GM23338 (cell line): ENCODE results near the gene RALY. TPM values are rescaled to one million over a fixed set of nuclear protein-coding genes. Genes with fewer than 3 reads are reported as not detected.

Experiments
- ATAC-seq: fragments of 200-7000 bp; cut with Tn5 transposase; 3 replicates; pipeline ENCODE4 v1.9.1; 2020
- DNase-seq: peaks from one replicate; pipeline ENCODE4 v3.0.0-alpha.2; 2015; ENCODE audit warnings: low spot score
- H2AFZ ChIP-seq: fragments of 200-600 bp; sonication (generic); 2 replicates; pipeline ENCODE4 v1.8.0; 2016; ENCODE audit warnings: antibody characterized with exemption, mild to moderate bottlenecking, moderate library complexity
- H3F3A ChIP-seq: fragments of 200-600 bp; sonication (generic); replicated peaks from 2 replicates; pipeline ENCODE4 v1.8.0; 2017; ENCODE audit warnings: antibody characterized with exemption, mixed run types, low read depth
- H3K27ac ChIP-seq: fragments of 200-600 bp; sonication (generic); 2 replicates; pipeline ENCODE4 v1.6.1; 2016; ENCODE audit warnings: low read depth
- H3K27me3 ChIP-seq: fragments of 200-600 bp; sonication (generic); 2 replicates; pipeline ENCODE4 v1.8.0; 2016; ENCODE audit warnings: mild to moderate bottlenecking, mixed run types, moderate library complexity; ENCODE audit not compliant: insufficient read depth
- H3K36me3 ChIP-seq: fragments of 200-600 bp; sonication (generic); 2 replicates; pipeline ENCODE4 v1.8.0; 2016; ENCODE audit warnings: mild to moderate bottlenecking; ENCODE audit not compliant: insufficient read depth
- H3K4me1 ChIP-seq: fragments of 200-600 bp; sonication (generic); 2 replicates; pipeline ENCODE4 v1.8.0; 2016; ENCODE audit warnings: mild to moderate bottlenecking, moderate library complexity; ENCODE audit not compliant: insufficient read depth
- H3K4me2 ChIP-seq: fragments of 200-600 bp; sonication (generic); 2 replicates; pipeline ENCODE4 v1.7.1; 2017; ENCODE audit warnings: mixed run types
- H3K4me3 ChIP-seq: fragments of 200-600 bp; sonication (generic); 2 replicates; pipeline ENCODE4 v1.6.1; 2016; ENCODE audit warnings: mixed run types
- H3K79me2 ChIP-seq: fragments of 200-600 bp; sonication (generic); replicated peaks from 2 replicates; pipeline ENCODE4 v1.8.0; 2017; ENCODE audit warnings: mild to moderate bottlenecking; ENCODE audit not compliant: insufficient read depth
- H3K9me2 ChIP-seq: fragments of 200-600 bp; sonication (generic); 2 replicates; pipeline ENCODE4 v1.8.0; 2017; ENCODE audit not compliant: insufficient read depth
- H4K20me1 ChIP-seq: fragments of 200-600 bp; sonication (generic); replicated peaks from 2 replicates; pipeline ENCODE4 v1.8.0; 2017; ENCODE audit warnings: mild to moderate bottlenecking; ENCODE audit not compliant: insufficient read depth
- H3K27ac Mint-ChIP-seq: 2 replicates; pipeline ENCODE4 v1.8.0; 2020; ENCODE audit warnings: inconsistent platforms, mild to moderate bottlenecking, moderate library complexity, mixed read lengths
- H3K27me3 Mint-ChIP-seq: 3 replicates; pipeline ENCODE4 v1.8.0; 2022; ENCODE audit warnings: low read depth, mild to moderate bottlenecking, moderate library complexity, mixed read lengths, inconsistent platforms; ENCODE audit not compliant: insufficient read depth, poor library complexity
- H3K36me3 Mint-ChIP-seq: 3 replicates; pipeline ENCODE4 v1.8.0; 2021; ENCODE audit warnings: low read depth, mild to moderate bottlenecking, inconsistent platforms, moderate library complexity, mixed read lengths
- H3K4me1 Mint-ChIP-seq: 3 replicates; pipeline ENCODE4 v1.8.0; 2020; ENCODE audit warnings: mild to moderate bottlenecking, inconsistent platforms, mixed read lengths
- H3K4me3 Mint-ChIP-seq: 3 replicates; pipeline ENCODE4 v1.8.0; 2021; ENCODE audit warnings: moderate library complexity, mild to moderate bottlenecking, inconsistent platforms, mixed read lengths
- H3K9me3 Mint-ChIP-seq: 3 replicates; pipeline ENCODE4 v1.8.0; 2020; ENCODE audit warnings: moderate library complexity, mild to moderate bottlenecking, inconsistent platforms, mixed read lengths
- CREB1 ChIP-seq: fragments of 250-450 bp; sonication (Bioruptor Pico); IDR thresholded peaks from 2 replicates; pipeline ENCODE4 v1.5.0; 2020; ENCODE audit warnings: low read depth, mild to moderate bottlenecking, moderate library complexity
- EZH2 ChIP-seq: fragments of 200-600 bp; sonication (generic); IDR thresholded peaks from one replicate; pipeline ENCODE4 v1.8.0; 2017; ENCODE audit warnings: antibody characterized with exemption, mild to moderate bottlenecking, low read depth; ENCODE audit not compliant: unreplicated experiment
- EZH2phosphoT487 ChIP-seq: fragments of 200-600 bp; sonication (generic); IDR thresholded peaks from one replicate; pipeline ENCODE4 v1.8.1; 2018; ENCODE audit warnings: antibody characterized with exemption; ENCODE audit not compliant: unreplicated experiment
- JUNB ChIP-seq: IDR thresholded peaks from one replicate; pipeline ENCODE4 v1.6.1; 2016; ENCODE audit warnings: antibody characterized with exemption; ENCODE audit not compliant: unreplicated experiment
- NANOG ChIP-seq: IDR thresholded peaks from 2 replicates; pipeline ENCODE4 v1.6.1; 2016; ENCODE audit warnings: antibody characterized with exemption, borderline replicate concordance
- POLR2AphosphoS5 ChIP-seq: IDR thresholded peaks from 2 replicates; pipeline ENCODE4 v1.6.1; 2016; ENCODE audit warnings: antibody characterized with exemption, low read depth
- STAT1 ChIP-seq: IDR thresholded peaks from one replicate; pipeline ENCODE4 v1.6.1; 2016; ENCODE audit warnings: antibody characterized with exemption; ENCODE audit not compliant: unreplicated experiment
- ZNF114 ChIP-seq: fragments of 250-450 bp; sonication (Bioruptor Pico); IDR thresholded peaks from 2 replicates; pipeline ENCODE4 v1.5.0; 2020; ENCODE audit warnings: mild to moderate bottlenecking, moderate library complexity
- ZNF331 ChIP-seq: fragments of 250-450 bp; sonication (Bioruptor Pico); IDR thresholded peaks from 2 replicates; pipeline ENCODE4 v1.5.0; 2020; ENCODE audit warnings: low read depth, mild to moderate bottlenecking, moderate library complexity
- ZNF462 ChIP-seq: fragments of 250-450 bp; sonication (Bioruptor Pico); IDR thresholded peaks from 2 replicates; pipeline ENCODE4 v1.5.0; 2020; ENCODE audit warnings: mild to moderate bottlenecking, moderate library complexity
- polyA plus RNA-seq: library from polyadenylated mRNA; unstranded; fragments of >200 nt; fragmentation: Nextera tagmentation; extraction: Ambion mirVana; gene quantifications from 2 replicates; pipeline ENCODE4 v1.2.1, GENCODE V29; 2016
- total RNA-seq: library from RNA; depleted of rRNA; stranded (reverse); fragments of >200 nt; shearing (Covaris generic); gene quantifications from 2 replicates; pipeline ENCODE4 v1.2.3, GENCODE V29; 2014
- TF ChIP-seq, protein P1 (sequence below): IDR thresholded peaks from 2 replicates; pipeline ENCODE4 v1.6.1; 2016; ENCODE audit warnings: antibody characterized with exemption
- TF ChIP-seq, protein P2 (sequence below), 2 experiments: fragments of 200-600 bp in 1 of 2; sonication (generic) in 1 of 2; conservative IDR thresholded peaks; 2 replicates each; pipeline versions ENCODE4 v1.5.1 to v1.6.1; 2016 to 2017; ENCODE audit warnings: antibody characterized with exemption in 2 of 2, low read depth in 2 of 2, mild to moderate bottlenecking in 2 of 2, moderate library complexity in 1 of 2
- TF ChIP-seq, protein P3 (sequence below): IDR thresholded peaks from one replicate; pipeline ENCODE4 v1.6.1; 2018; ENCODE audit warnings: antibody characterized with exemption; ENCODE audit not compliant: unreplicated experiment

The RALY gene
- total and polyA plus RNA-seq, 2 experiments from 2014 or later, result 144 to 167 TPM

DNA sequence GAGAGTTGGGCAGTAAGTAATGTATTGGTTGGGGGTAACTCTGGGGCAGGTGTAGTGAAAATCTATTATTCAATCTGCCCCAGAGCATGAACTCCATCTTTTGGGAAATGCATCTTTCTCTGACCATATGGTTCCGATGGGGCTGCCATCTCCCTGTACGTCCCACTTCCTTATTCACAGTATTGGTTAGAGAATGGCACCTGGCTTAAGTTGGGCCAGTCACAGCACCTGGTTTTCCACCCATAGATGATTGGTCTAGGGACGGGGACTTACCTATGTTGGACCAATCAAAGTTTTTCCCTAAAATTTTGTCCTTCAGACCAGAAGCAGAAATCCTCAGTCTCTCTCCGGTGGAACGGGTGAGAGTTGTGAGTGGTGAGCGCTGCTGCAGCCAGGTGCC lies 2.2 kb upstream of the RALY start (continued):
- TF ChIP-seq, protein P1, sequence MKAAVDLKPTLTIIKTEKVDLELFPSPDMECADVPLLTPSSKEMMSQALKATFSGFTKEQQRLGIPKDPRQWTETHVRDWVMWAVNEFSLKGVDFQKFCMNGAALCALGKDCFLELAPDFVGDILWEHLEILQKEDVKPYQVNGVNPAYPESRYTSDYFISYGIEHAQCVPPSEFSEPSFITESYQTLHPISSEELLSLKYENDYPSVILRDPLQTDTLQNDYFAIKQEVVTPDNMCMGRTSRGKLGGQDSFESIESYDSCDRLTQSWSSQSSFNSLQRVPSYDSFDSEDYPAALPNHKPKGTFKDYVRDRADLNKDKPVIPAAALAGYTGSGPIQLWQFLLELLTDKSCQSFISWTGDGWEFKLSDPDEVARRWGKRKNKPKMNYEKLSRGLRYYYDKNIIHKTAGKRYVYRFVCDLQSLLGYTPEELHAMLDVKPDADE, result no peak
- TF ChIP-seq, protein P2, sequence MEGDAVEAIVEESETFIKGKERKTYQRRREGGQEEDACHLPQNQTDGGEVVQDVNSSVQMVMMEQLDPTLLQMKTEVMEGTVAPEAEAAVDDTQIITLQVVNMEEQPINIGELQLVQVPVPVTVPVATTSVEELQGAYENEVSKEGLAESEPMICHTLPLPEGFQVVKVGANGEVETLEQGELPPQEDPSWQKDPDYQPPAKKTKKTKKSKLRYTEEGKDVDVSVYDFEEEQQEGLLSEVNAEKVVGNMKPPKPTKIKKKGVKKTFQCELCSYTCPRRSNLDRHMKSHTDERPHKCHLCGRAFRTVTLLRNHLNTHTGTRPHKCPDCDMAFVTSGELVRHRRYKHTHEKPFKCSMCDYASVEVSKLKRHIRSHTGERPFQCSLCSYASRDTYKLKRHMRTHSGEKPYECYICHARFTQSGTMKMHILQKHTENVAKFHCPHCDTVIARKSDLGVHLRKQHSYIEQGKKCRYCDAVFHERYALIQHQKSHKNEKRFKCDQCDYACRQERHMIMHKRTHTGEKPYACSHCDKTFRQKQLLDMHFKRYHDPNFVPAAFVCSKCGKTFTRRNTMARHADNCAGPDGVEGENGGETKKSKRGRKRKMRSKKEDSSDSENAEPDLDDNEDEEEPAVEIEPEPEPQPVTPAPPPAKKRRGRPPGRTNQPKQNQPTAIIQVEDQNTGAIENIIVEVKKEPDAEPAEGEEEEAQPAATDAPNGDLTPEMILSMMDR (conservative IDR thresholded peaks at IDR 0.05; ENCODE audit: low read depth in 2 of 2), result no peak
- TF ChIP-seq EZH2phosphoT487 (no peak), EZH2 (no peak), CREB1 (CRISPR knock-in tag) (no peak), JUNB (no peak), NANOG (no peak), ZNF114 (CRISPR knock-in tag) (no peak), POLR2AphosphoS5 (no peak), STAT1 (no peak), ZNF331 (no peak)
- TF ChIP-seq, protein P3, sequence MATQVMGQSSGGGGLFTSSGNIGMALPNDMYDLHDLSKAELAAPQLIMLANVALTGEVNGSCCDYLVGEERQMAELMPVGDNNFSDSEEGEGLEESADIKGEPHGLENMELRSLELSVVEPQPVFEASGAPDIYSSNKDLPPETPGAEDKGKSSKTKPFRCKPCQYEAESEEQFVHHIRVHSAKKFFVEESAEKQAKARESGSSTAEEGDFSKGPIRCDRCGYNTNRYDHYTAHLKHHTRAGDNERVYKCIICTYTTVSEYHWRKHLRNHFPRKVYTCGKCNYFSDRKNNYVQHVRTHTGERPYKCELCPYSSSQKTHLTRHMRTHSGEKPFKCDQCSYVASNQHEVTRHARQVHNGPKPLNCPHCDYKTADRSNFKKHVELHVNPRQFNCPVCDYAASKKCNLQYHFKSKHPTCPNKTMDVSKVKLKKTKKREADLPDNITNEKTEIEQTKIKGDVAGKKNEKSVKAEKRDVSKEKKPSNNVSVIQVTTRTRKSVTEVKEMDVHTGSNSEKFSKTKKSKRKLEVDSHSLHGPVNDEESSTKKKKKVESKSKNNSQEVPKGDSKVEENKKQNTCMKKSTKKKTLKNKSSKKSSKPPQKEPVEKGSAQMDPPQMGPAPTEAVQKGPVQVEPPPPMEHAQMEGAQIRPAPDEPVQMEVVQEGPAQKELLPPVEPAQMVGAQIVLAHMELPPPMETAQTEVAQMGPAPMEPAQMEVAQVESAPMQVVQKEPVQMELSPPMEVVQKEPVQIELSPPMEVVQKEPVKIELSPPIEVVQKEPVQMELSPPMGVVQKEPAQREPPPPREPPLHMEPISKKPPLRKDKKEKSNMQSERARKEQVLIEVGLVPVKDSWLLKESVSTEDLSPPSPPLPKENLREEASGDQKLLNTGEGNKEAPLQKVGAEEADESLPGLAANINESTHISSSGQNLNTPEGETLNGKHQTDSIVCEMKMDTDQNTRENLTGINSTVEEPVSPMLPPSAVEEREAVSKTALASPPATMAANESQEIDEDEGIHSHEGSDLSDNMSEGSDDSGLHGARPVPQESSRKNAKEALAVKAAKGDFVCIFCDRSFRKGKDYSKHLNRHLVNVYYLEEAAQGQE, result no peak

DNA sequence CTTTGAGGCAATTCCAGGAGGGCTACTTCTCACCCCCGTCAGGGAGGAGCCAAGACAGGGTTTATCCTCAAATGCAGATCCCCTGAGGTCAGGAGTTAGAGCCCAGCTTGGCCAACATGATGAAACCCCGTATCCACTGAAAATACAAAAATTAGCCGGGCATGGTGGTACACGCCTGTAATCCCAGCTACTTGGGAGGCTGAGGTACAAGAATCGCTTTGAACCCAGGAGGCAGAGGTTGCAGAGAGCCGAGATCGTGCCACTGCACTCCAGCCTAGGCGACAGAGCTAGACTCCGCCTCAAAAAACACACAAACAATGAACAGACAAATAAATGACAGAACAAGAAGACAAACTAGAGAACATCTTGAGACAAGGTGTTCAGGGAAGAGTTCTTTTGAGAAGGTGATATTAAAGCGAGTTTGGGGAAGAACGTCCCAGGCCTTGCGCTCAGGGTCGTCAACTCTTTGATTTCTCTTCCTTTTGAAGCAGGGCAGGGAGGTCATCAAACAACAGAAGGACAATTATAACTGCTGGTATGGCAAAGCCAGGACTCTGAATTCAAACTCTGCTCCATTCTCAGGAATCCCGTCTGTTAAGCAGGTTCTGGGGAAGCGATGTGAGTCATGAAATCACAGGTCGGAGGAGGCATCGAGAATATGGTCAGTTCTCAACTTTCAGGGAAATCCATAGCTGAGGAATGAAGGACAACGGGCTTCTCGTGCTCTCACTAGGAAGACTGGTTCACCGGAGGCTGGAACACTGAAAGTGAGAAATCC lies 1.4 kb upstream of the RALY start:
- no peaks in the 10 kb centered on the region; the same call in 2 of the 3 replicates for H3K9me3 Mint-ChIP-seq
- ATAC-seq (no peak), DNase-seq (peak; percentile 32)
- H3K4me1 Mint-ChIP-seq, result peaks cover 27% of the 10 kb centered on the region
- H3K4me3 Mint-ChIP-seq, result peak overlapping the region; percentile 96
- H3K36me3 ChIP-seq, result no peaks in the 10 kb centered on the region
- H3K27ac ChIP-seq, result peak overlapping the region; percentile 89
- H3K79me2 ChIP-seq, result peaks cover 53% of the 10 kb centered on the region
- peak overlapping the region; percentile 100 for H3K4me3 ChIP-seq
- H2AFZ ChIP-seq, result no peak overlapping the region; the same call in 1 of the 2 replicates
- H3K36me3 Mint-ChIP-seq, result peaks cover 13% of the 10 kb centered on the region
- H3K27me3 Mint-ChIP-seq, result peaks cover 10% of the 10 kb centered on the region
- 0 out of 2 replicates have a peak, but pooled peaks cover 4% of the 10 kb centered on the region for H3F3A ChIP-seq
- no peaks in the 10 kb centered on the region; the same call in 1 of the 2 replicates for H3K9me2 ChIP-seq
- H3K27ac Mint-ChIP-seq, result peak overlapping the region; percentile 98
- peak overlapping the region; percentile 90 for H3K4me2 ChIP-seq
- peaks cover 27% of the 10 kb centered on the region for H4K20me1 ChIP-seq
- peaks cover 34% of the 10 kb centered on the region for H3K4me1 ChIP-seq
- H3K27me3 ChIP-seq, result no peaks in the 10 kb centered on the region
- TF ChIP-seq STAT1 (no peak), ZNF462 (no peak)
